Neural cell (in vitro differentiated cells): Measurements from ENCODE around the gene XPR1.
"Not testable (repeated sequence)": the region's sequence is repeated elsewhere in the genome, so short reads cannot be mapped to it uniquely, and the experiment has no call there.

Source experiments
- CTCF ChIP-seq: fragments of 450-650 bp; IDR thresholded peaks from 2 replicates; pipeline ENCODE4 v1.5.1; 2014; ENCODE audit warnings: antibody characterized with exemption, mild to moderate bottlenecking, moderate library complexity; ENCODE audit not compliant: poor library complexity, severe bottlenecking
- EP300 ChIP-seq: fragments of 450-650 bp; conservative IDR thresholded peaks from 2 replicates; pipeline ENCODE4 v1.6.1; 2014; ENCODE audit warnings: antibody characterized with exemption, mild to moderate bottlenecking, moderate library complexity; ENCODE audit not compliant: poor library complexity, severe bottlenecking
- POLR2AphosphoS5 ChIP-seq: IDR thresholded peaks from 2 replicates; pipeline ENCODE4 v1.6.1; 2012
- SMC3 ChIP-seq: fragments of 450-650 bp; conservative IDR thresholded peaks from 2 replicates; pipeline ENCODE4 v1.6.1; 2014; ENCODE audit warnings: antibody characterized with exemption, mild to moderate bottlenecking, moderate library complexity; ENCODE audit not compliant: poor library complexity

GRCh38 chr1:180833180-180833579 lies 201.4 kb downstream of the XPR1 start:
- not testable (repeated sequence) for TF ChIP-seq SMC3, CTCF, EP300, POLR2AphosphoS5
